Femur (tissue), 1 donor: ENCODE data around the gene CORT.
A peak's percentile ranks its signal among the peaks of the same experiment; 100 is the strongest.

Experiments
- DNase-seq: peaks from one replicate; pipeline ENCODE4 v3.0.0-alpha.2; 2017

The CORT gene

GRCh38 chr1:10479296-10479695 lies 29.5 kb downstream of the CORT start:
- no peak for DNase-seq

- DNase-seq: no peak
Observed at GRCh38 chr1:10480614-10481013, 30.8 kb downstream of the CORT start.

DNA sequence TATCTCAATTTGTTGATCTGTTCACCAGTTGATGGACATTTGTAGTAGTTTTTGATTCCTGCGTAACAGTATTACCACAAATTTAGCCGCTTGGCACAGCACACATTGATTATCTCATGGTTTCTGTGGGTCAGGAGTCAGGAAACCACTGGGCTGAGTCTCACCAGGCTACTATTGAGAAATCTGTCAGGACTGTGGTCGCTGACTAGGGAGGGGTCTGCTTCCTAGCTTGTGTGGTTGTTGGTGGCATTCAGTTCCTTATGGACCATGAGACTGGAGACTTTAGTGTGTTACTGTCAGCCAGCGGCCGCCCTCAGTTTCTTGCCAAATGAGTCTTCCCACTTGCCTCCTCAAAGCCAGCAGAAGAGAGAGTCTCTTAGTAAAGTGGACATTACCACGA lies 34.7 kb downstream of the CORT start:
- DNase-seq: peak; percentile 35

GRCh38 chr1:10489291-10490055 lies 39.6 kb downstream of the CORT start:
- no peak for DNase-seq

GRCh38 chr1:10490286-10490970 lies 40.6 kb downstream of the CORT start:
- DNase-seq: no peak

- no peak for DNase-seq
Observed at GRCh38 chr1:10494418-10494753, 44.6 kb downstream of the CORT start.

DNA sequence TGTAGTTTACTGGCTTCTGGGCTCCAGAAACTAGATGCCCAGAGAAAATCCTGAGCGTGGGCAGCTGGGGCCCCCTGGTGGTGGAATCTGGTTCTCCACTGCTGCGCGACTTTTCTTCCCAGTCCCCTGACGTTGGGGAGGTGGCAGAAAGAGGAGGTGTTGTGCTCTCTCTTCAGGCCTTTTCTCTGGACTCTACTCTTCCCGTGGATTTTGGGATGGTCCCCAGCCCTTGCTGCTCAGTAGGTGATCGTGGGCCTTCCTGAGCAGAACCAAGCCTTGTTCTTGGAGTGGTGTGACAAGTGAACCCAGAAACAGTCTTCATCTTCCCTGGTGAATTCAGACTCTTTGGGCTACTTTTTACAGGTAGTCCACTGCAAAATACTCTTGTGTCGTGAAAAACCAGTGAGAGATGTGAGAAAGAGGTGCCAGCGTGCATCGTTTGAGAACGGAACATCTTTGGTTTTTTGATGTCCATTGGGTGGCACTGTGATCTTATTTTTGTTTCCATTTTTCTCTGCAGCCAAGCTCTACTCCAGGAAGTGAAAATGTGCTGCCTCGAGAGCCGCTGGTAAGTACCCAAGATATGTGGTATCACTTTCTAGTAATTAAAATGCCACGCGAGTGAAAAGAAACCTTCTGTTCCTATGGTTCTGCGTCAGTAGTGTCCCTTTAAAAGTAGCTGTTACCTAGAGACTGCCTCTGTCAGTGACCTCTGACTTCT lies 45.1 kb downstream of the CORT start:
- DNase-seq: peak; percentile 82

- no peak for DNase-seq
Observed at GRCh38 chr1:10495475-10495817, 45.6 kb downstream of the CORT start.

- no peak for DNase-seq
Observed at GRCh38 chr1:10495952-10496351, 46.1 kb downstream of the CORT start.

- DNase-seq: no peak
Observed at GRCh38 chr1:10497109-10497508, 47.3 kb downstream of the CORT start.

DNA sequence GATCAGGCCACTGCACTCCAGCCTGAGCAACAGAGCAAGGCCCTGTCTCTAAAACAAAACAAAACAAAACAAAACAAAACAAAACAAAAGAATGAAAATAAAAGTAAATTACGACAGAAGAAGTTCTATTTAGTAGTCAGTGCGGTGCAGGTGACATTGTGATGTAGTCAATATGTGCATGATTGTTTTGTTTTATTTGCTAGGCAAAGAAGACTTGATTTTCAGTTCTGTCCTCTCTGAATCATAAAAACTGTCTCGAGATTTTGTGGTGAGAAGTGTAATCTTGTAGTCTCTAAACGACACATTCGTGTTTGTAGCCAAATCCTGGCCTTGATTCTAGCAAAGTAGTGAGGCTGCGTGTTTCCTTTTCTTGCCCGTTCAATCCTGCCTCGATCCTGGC lies 48.4 kb downstream of the CORT start:
- DNase-seq: no peak
